Neural crest cell (in vitro differentiated cells): ENCODE results near the gene ZNF846. TPM values are rescaled to one million over a fixed set of nuclear protein-coding genes. Genes with fewer than 3 reads are reported as not detected.
"Not testable (repeated sequence)": the region's sequence is repeated elsewhere in the genome, so short reads cannot be mapped to it uniquely, and the experiment has no call there.

Source experiments
- DNase-seq: peaks from one replicate; pipeline ENCODE4 v3.0.0; 2021; ENCODE audit warnings: low read depth, mixed read lengths, low spot score
- H3K27ac Mint-ChIP-seq: one replicate; pipeline ENCODE4 v1.8.0; 2021; ENCODE audit warnings: mild to moderate bottlenecking, mixed read lengths; ENCODE audit not compliant: unreplicated experiment
- H3K27me3 Mint-ChIP-seq: 2 replicates; pipeline ENCODE4 v1.8.0; 2021; ENCODE audit warnings: low read depth, mild to moderate bottlenecking, mixed read lengths
- H3K36me3 Mint-ChIP-seq: 2 replicates; pipeline ENCODE4 v1.8.0; 2021; ENCODE audit warnings: low read depth, mild to moderate bottlenecking, mixed read lengths
- H3K4me1 Mint-ChIP-seq: 2 replicates; pipeline ENCODE4 v1.8.0; 2021; ENCODE audit warnings: mixed read lengths
- H3K4me3 Mint-ChIP-seq: one replicate; pipeline ENCODE4 v1.8.0; 2021; ENCODE audit warnings: mild to moderate bottlenecking, mixed read lengths
- H3K9me3 Mint-ChIP-seq: 2 replicates; pipeline ENCODE4 v1.8.0; 2021; ENCODE audit warnings: mixed read lengths
- total RNA-seq: library from RNA; stranded (reverse); gene quantifications from 2 replicates; pipeline ENCODE4 v1.2.1, GENCODE V29; 2021
- TF ChIP-seq, protein P1 (sequence below): fragments of 200-600 bp; sonication (generic); conservative IDR thresholded peaks from 2 replicates; pipeline ENCODE4 v1.5.0; 2021; ENCODE audit warnings: antibody characterized with exemption, mild to moderate bottlenecking

Gene ZNF846
- total RNA-seq, 1 donor from 2014 or later, result 7.6 TPM

DNA sequence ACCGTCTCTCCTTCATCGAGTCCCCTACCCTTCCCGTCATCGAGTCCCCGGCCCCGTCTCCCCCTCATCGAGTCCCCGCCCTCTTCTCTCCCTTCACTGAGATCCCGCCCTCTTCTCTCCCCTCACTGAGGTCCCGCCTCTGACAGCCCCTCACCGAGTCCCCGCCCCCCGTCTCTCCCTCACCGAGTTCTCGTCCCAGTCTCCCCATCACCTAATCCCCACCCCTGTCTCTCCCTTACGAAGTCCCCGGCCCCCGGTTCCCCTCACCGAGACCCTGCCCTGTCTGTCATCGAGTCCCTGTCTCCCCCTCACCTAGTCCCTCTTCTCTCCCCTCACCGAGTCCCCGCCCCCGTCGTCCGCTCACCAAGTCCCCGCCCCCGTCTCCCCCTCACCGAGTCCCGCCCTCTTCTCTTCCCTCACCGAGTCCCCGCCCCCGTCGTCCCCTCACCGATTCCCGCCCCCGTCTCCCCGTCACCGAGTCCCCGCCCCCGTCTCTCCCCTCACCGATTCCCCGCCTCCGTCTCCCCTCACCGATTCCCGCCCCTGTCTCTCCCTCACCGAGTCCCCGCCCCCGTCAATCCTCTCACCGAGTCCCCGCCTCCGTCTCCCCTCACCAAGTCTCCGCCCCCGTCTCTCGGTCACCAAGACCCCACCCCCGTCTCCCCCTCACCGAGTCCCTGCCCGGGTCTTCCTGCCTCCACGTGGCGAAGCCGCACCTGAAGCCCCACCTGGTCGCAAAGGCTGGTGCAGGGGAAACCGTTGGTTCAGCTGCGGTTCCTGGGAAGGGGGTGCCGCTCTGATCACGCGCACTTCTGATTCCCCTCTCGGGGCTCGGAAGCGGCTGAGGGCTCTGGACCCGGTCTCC is 23.9 kb upstream of the ZNF846 start:
- peaks cover 23% of the 10 kb centered on the region for H3K4me1 Mint-ChIP-seq
- H3K27me3 Mint-ChIP-seq, result no peaks in the 10 kb centered on the region
- TF ChIP-seq, protein P1, sequence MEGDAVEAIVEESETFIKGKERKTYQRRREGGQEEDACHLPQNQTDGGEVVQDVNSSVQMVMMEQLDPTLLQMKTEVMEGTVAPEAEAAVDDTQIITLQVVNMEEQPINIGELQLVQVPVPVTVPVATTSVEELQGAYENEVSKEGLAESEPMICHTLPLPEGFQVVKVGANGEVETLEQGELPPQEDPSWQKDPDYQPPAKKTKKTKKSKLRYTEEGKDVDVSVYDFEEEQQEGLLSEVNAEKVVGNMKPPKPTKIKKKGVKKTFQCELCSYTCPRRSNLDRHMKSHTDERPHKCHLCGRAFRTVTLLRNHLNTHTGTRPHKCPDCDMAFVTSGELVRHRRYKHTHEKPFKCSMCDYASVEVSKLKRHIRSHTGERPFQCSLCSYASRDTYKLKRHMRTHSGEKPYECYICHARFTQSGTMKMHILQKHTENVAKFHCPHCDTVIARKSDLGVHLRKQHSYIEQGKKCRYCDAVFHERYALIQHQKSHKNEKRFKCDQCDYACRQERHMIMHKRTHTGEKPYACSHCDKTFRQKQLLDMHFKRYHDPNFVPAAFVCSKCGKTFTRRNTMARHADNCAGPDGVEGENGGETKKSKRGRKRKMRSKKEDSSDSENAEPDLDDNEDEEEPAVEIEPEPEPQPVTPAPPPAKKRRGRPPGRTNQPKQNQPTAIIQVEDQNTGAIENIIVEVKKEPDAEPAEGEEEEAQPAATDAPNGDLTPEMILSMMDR, result no peak
- H3K9me3 Mint-ChIP-seq, result no peaks in the 10 kb centered on the region
- peak; percentile 85 for DNase-seq
- no peaks in the 10 kb centered on the region for H3K36me3 Mint-ChIP-seq
- H3K27ac Mint-ChIP-seq, result peak overlapping the region; percentile 43
- peak overlapping the region; percentile 87 for H3K4me3 Mint-ChIP-seq

- peak; percentile 91 for DNase-seq
- Mint-ChIP-seq H3K27me3 (no peaks in the 10 kb centered on the region), H3K4me1 (peaks cover 25% of the 10 kb centered on the region), H3K36me3 (no peaks in the 10 kb centered on the region), H3K27ac (no peak overlapping the region), H3K9me3 (no peaks in the 10 kb centered on the region), H3K4me3 (peak overlapping the region; percentile 87)
- TF ChIP-seq, protein P1, result no peak
Measured at GRCh38 chr19:9791552-9792205, 23.1 kb upstream of the ZNF846 start.

GRCh38 chr19:9791073-9791367 is 22.5 kb upstream of the ZNF846 start:
- H3K27me3 Mint-ChIP-seq, H3K9me3 Mint-ChIP-seq, H3K27ac Mint-ChIP-seq, DNase-seq, H3K36me3 Mint-ChIP-seq: not testable (repeated sequence)
- Mint-ChIP-seq H3K4me1 (peaks cover 27% of the 10 kb centered on the region), H3K4me3 (peak overlapping the region; percentile 87)

GRCh38 chr19:9789579-9789978 is 21.0 kb upstream of the ZNF846 start:
- H3K36me3 Mint-ChIP-seq, H3K27ac Mint-ChIP-seq, H3K27me3 Mint-ChIP-seq, H3K9me3 Mint-ChIP-seq, DNase-seq: not testable (repeated sequence)
- Mint-ChIP-seq H3K4me1 (peaks cover 36% of the 10 kb centered on the region), H3K4me3 (peak overlapping the region; percentile 89)

DNA sequence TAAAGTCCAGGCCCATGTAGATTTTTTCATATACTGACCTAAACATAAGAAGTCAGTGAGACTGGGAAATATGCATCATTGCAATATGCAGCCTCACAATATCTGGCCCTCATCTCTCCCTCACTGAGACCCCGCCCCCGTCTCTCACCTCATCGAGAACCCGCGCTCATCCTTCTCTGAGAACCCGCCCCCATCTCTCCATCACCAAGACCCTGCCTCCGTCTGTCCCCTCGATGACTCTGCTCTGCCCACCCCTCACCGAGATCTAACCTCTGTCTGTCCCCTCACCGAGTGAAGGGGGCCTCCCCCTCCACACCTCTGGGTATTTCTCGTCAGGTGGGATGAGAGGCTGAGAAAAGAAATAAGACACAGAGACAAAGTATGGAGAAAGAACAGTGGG is 20.5 kb upstream of the ZNF846 start:
- TF ChIP-seq, protein P1, result no peak
- Mint-ChIP-seq H3K9me3 (no peaks in the 10 kb centered on the region), H3K36me3 (no peaks in the 10 kb centered on the region), H3K27me3 (no peaks in the 10 kb centered on the region), H3K4me1 (peaks cover 41% of the 10 kb centered on the region), H3K4me3 (peak overlapping the region; percentile 89), H3K27ac (no peak overlapping the region)
- DNase-seq, result no peak

DNA sequence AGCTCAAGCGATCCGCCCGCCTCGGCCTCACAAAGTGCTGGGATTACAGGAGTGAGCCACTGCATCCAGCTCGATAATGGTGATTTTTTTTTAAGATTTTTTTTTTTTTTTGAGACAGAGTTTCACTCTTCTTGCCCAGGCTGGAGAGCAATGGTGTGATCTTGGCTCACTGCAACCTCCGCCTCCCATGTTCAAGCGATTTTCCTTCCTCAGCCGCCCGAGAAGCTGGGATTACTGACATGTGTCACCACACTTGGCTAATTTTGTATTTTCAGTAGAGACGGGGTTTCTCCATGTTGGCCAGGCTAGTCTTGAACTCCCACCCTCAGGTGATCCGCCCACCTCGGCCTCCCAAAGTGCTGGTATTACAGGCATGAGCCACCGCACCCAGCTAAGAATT is 20.1 kb upstream of the ZNF846 start:
- not testable (repeated sequence) for H3K9me3 Mint-ChIP-seq, H3K36me3 Mint-ChIP-seq, DNase-seq, H3K27me3 Mint-ChIP-seq, H3K27ac Mint-ChIP-seq
- Mint-ChIP-seq H3K4me1 (peaks cover 44% of the 10 kb centered on the region), H3K4me3 (peak overlapping the region; percentile 89)

- Mint-ChIP-seq H3K36me3 (no peaks in the 10 kb centered on the region), H3K9me3 (no peaks in the 10 kb centered on the region), H3K4me3 (peak overlapping the region; percentile 76), H3K27me3 (no peaks in the 10 kb centered on the region), H3K27ac (no peak overlapping the region), H3K4me1 (peaks cover 38% of the 10 kb centered on the region)
- TF ChIP-seq, protein P1, result no peak
- DNase-seq, result no peak
Measured at GRCh38 chr19:9786819-9787218, 18.3 kb upstream of the ZNF846 start.
